ENCODE measurements around the gene RCBTB2. TPM values are rescaled to one million over a fixed set of nuclear protein-coding genes. Genes with fewer than 3 reads are reported as not detected.

The RCBTB2 gene
- polyA plus RNA-seq, 1 experiment, result 9.5 TPM

DNA sequence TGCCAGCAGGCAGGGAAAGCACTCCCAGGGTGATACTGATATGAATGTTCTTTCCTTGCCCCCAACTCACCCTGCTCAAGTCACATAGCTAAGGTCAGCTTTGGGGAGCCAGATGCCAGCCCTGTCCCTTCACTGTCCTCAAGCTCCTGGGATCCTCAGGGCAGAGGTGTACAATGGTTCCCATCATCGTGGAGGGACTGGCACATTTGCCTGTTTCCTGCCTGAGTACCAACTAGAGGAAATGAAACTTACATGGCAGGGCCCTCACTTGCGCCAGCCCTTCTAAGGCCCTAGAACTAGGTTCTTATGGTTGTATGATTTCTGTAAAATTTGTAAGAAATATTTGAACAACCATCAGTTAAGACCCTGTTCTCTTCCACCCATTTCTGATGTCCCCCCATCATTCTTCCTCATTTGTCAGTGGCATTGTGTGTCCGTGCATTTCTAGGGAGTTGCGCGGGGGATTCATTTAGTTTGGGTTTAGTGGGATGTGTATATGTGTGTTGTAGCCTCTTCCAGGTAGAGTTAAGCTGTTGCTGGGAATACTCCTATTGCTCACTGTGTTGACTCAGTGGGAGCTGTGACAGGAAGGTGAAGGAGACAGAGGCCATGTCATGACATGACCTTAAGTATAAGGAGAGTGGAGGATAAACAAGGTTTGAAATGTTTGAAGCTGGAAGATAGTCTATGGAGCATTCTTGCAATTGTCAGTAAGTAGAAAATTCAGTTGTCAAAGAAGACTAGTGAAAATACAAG is 41.3 kb upstream of the RCBTB2 start:
- TF ChIP-seq CTCF (IDR thresholded peaks at IDR 0.05; ENCODE audit: insufficient read depth, low read depth, low read length), result no peak
- Histone ChIP-seq H3K36me3 (ENCODE audit: control insufficient read depth, insufficient read depth, low read length) (no peaks in the 10 kb centered on the region), H3K27me3 (ENCODE audit: control insufficient read depth, insufficient read depth, low read length) (no peaks in the 10 kb centered on the region), H3K4me3 (ENCODE audit: low read depth, low read length) (no peak overlapping the region)
- CTCF ChIA-PET, result interaction anchor here (0.6 to 1.2 kb wide), 4 partner anchors 123 to 240 kb away, joined by 3 read pairs; no protein-coding TSS in a partner anchor
- DNase-seq (ENCODE audit: low read depth), result no peak
- POLR2A ChIA-PET, result no interaction called here

- no peak for TF ChIP-seq CTCF (IDR thresholded peaks at IDR 0.05; ENCODE audit: insufficient read depth, low read depth, low read length)
- Histone ChIP-seq H3K27me3 (ENCODE audit: control insufficient read depth, insufficient read depth, low read length) (no peaks in the 10 kb centered on the region), H3K36me3 (ENCODE audit: control insufficient read depth, insufficient read depth, low read length) (no peaks in the 10 kb centered on the region), H3K4me3 (ENCODE audit: low read depth, low read length) (no peak overlapping the region)
- POLR2A ChIA-PET, result no interaction called here
- DNase-seq (ENCODE audit: low read depth), result no peak
- CTCF ChIA-PET, result interaction anchor here (0.6 to 1.3 kb wide), 4 partner anchors 8 to 159 kb away, joined by 3 read pairs; no protein-coding TSS in a partner anchor
Observed at GRCh38 chr13:48573213-48574007, 40.5 kb upstream of the RCBTB2 start.

DNA sequence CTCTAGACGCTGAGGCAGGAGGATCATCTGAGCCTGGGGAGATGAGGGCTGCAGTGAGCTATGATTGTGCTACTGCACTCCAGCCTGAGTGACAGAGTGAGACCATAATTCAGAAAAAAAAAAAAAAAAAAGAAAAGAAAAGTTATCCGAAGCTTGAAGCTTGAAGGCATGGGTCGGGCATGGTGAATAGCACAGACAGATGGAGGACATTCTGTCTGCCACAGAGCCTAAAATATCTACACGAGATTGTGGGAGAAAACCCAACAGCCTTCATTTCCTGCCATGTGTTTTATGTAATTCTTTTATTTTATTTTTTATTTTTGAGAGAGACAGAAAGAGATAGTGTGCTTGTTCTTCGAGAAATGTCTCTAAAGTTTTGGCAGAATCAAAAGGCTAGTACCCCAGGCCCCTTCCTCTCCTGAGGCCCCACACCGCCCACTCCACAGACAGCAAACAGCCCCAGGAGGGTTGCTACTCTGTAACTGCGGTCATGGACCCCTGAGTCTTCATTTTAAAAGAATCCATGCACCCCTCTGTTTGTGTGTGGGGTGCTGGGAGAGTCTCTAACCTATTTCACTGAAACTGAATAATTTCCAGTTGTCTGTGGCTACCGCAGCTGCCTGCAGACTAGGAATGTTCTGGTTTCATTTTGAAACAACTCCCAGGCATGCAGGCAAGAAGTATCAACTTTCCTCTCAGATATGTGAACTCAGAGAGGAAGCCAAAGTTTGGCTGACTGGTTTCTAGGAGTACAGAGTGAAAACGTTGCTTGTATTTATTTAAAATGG is 38.4 kb upstream of the RCBTB2 start:
- no peak overlapping the region for H3K4me3 ChIP-seq (ENCODE audit: low read depth, low read length)
- no peak for DNase-seq (ENCODE audit: low read depth)
- H3K27me3 ChIP-seq (ENCODE audit: control insufficient read depth, insufficient read depth, low read length), result no peaks in the 10 kb centered on the region
- TF ChIP-seq CTCF (IDR thresholded peaks at IDR 0.05; ENCODE audit: insufficient read depth, low read depth, low read length), result no peak
- H3K36me3 ChIP-seq (ENCODE audit: control insufficient read depth, insufficient read depth, low read length), result no peaks in the 10 kb centered on the region
- ChIA-PET POLR2A (interaction anchor here (0.6 kb wide), 1 partner anchor 36 kb away, joined by 14 read pairs; no protein-coding TSS in a partner anchor), CTCF (interaction anchor here (1.0 to 4.5 kb wide), 4 partner anchors 9 to 237 kb away, joined by 3 to 34 read pairs (median 5); no protein-coding TSS in a partner anchor)

- no peaks in the 10 kb centered on the region for H3K36me3 ChIP-seq (ENCODE audit: control insufficient read depth, insufficient read depth, low read length)
- POLR2A ChIA-PET, result interaction anchor here (0.6 kb wide), 1 partner anchor 35 kb away, joined by 14 read pairs; no protein-coding TSS in a partner anchor
- no peak for DNase-seq (ENCODE audit: low read depth)
- no peak for TF ChIP-seq CTCF (IDR thresholded peaks at IDR 0.05; ENCODE audit: insufficient read depth, low read depth, low read length)
- H3K4me3 ChIP-seq (ENCODE audit: low read depth, low read length), result no peak overlapping the region
- no peaks in the 10 kb centered on the region for H3K27me3 ChIP-seq (ENCODE audit: control insufficient read depth, insufficient read depth, low read length)
- CTCF ChIA-PET, result interaction anchor here (0.6 to 4.5 kb wide), 6 partner anchors 9 to 475 kb away, joined by 3 to 34 read pairs (median 4); partner anchors contain the start of gene MED4
Observed at GRCh38 chr13:48570216-48570828, 37.4 kb upstream of the RCBTB2 start.
